Measurements from ENCODE around the gene SFRP2.

SFRP2 gene

GRCh38 chr4:153766758-153767157 is 22.1 kb downstream of the SFRP2 start:
- DNase-seq: no peak

GRCh38 chr4:153765894-153766293 is 23.0 kb downstream of the SFRP2 start:
- DNase-seq: no peak

- DNase-seq: no peak
Observed at GRCh38 chr4:153764601-153765368, 24.1 kb downstream of the SFRP2 start.

- no peak for DNase-seq
Observed at GRCh38 chr4:153763404-153763803, 25.5 kb downstream of the SFRP2 start.

- no peak for DNase-seq
Observed at GRCh38 chr4:153759407-153760316, 29.2 kb downstream of the SFRP2 start, which contains the start of gene RNF175. TSS of gene RNF175 (minus strand) at chr4:153760024. CDS start at chr4:153759862, 162 bp downstream.

- no peak for DNase-seq
Observed at GRCh38 chr4:153758688-153759406, 30.0 kb downstream of the SFRP2 start.

- DNase-seq: no peak
Observed at GRCh38 chr4:153758136-153758535, 30.7 kb downstream of the SFRP2 start.

GRCh38 chr4:153757407-153757806 is 31.5 kb downstream of the SFRP2 start:
- DNase-seq: no peak

- DNase-seq: no peak
Observed at GRCh38 chr4:153755186-153755585, 33.7 kb downstream of the SFRP2 start.

GRCh38 chr4:153750197-153750817 is 38.6 kb downstream of the SFRP2 start:
- DNase-seq: peak; percentile 64

GRCh38 chr4:153748378-153748777 is 40.5 kb downstream of the SFRP2 start:
- peak; percentile 72 for DNase-seq

GRCh38 chr4:153747406-153747955 is 41.4 kb downstream of the SFRP2 start:
- DNase-seq: no peak

GRCh38 chr4:153745651-153746050 is 43.2 kb downstream of the SFRP2 start:
- no peak for DNase-seq

GRCh38 chr4:153741541-153741940 is 47.3 kb downstream of the SFRP2 start:
- DNase-seq: no peak

GRCh38 chr4:153735906-153736461 is 52.9 kb downstream of the SFRP2 start:
- no peak for DNase-seq

- DNase-seq: no peak
Observed at GRCh38 chr4:153733751-153734448, 55.0 kb downstream of the SFRP2 start.

- peak; percentile 72 for DNase-seq
Observed at GRCh38 chr4:153731239-153731638, 57.6 kb downstream of the SFRP2 start.
